GM15510 (cell line): ENCODE results near the gene SIDT2.

Experiments
- POLR2A ChIP-seq: IDR thresholded peaks from 3 replicates; pipeline ENCODE4 v1.6.1; 2011; ENCODE audit warnings: borderline replicate concordance; ENCODE audit not compliant: insufficient read length; ENCODE audit errors: extremely low read depth

SIDT2 gene

GRCh38 chr11:117205211-117205818 lies 26.8 kb downstream of the SIDT2 start:
- TF ChIP-seq POLR2A: no peak

GRCh38 chr11:117210620-117211019 lies 32.1 kb downstream of the SIDT2 start:
- no peak for TF ChIP-seq POLR2A

DNA sequence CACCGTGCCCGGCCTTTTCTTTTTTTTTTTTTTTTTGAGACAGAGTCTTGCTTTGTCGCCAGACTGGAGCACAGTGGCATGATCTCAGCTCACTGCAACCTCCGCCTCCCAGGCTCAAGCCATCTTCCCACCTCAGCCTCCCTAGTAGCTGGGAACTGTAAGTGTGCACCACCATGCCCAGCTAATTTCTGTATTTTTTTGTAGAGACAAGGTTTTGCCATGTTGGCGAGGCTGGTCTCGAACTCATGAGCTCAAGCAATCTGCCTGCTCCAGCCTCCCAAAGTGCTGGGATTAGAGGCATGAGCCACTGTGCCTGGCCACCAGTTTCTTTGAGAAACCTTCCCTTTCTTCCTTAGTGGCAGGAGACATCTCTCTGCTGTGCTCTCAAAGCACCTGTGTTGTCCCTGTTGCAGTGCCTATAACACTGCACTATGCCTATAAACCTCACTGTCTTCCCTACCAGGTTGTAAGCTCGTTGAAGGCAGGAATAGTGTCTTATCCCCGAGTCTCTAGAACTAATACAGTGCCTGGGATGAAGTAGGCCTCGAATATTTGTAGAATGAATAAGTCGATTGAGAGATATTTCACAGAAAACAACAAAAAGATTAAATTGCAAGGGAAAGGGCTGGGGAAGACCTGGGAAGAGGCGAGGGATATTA lies 34.3 kb downstream of the SIDT2 start:
- TF ChIP-seq POLR2A: no peak

DNA sequence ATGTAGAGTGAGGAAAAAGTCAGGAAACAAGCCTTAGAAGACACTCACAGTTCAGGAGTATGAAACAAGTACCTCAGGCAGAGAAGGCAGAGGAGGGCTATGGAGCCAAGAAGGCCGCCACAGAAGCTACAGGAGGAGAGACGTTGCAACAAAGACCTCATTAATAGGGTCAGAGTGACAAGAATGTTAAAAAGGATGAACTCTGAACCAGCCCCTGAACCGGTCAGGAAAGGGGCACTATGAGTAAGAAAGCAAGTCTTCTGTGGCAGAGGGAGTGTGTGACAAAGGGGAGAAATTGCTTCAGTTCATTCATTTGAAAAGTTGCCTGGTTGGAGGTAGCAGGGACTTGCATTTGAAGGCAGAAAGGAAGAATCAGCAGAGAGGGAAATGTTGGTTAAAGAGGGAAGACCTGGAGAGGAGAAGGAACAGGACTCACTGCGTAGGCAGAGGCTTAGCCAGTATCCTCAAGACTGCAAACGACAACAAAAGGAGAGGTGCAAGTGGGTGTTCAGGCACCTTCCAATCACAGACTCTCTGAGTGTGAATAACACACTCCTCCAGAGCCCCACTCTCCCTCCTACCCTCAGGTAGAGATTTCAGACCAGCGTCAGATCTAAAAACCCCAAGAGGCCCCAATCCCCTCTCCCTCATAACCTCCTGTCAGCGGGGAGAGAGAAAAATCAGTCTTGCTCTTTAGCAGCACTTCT lies 36.0 kb downstream of the SIDT2 start:
- no peak for TF ChIP-seq POLR2A

DNA sequence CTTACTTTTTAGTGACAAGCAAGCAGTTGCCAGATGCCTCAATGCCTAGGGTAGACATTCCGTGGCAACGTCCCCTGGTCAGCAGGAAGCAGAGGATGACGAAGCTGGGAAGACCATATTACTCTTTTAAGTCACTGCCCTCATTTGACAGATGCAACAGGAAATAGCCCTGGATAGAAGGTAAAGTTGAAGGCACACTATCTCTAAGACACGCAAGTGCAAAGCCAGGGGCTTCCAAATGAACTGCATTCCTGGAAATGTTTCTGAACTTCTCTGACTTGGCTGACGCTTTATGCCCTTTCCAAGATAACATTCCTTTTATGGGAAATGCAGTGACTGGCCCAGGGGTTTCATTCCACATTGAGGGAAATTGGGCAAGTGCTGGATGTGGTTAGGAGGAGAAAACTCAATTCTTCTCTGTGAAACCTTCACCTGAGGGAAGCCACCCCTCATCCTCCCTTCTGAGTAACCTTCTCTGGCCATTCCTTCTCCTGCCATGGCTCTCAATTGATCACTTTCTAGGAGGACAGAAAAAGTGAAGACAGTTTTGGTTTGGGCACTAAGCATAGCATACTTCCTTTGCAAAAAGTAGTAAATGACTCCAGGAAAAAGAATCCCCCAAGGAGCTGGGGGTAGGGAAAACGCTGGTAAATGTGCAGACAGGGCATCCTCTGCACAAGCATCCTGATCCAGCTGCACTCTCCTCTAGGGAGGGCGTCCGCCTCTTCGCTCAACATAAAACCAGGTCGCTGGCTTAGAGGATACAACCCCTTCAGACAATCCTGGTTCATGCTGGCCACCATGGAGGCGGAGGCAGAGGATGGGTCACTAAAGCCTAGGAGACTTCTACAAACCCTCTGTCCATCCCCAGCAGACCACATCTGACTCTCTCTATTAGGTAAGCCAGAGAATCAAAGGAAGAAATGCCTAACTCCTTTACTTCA lies 38.9 kb downstream of the SIDT2 start:
- TF ChIP-seq POLR2A: no peak

DNA sequence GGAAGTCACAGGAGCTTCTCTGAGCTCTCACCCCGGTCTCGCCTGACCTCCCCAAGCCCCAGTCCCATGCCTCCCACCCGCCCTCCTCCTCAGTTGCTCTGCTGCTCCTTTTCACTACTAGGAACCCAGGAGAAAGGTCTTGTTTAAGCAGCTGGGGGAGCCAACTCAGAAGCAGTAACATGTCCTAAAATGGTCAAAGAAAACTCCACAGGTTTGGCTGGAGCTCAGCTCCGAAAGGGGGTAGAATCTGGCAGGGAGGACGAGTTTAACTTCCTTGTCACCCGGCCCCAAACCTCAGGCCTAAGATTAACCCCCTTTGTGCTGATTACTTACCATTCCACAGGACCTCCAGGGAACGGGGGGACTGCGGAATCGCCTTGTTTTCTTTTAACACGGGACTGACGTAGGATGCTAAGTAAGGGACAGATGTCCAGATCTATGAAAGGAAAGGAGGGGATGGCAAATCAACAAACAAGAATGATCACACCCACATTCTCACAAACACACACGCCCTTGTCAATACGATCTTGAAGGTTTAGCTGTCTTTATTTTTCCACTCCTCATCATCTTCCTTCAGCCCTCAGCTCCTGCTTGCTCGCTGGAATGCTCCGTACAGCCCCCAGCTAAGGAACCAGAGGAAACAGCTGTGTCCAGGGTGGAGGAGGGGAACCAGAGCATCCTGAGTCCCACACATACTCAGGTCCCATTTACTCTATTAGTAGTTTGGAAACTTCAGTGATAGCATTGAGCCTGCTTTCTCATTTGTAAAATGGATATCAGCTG lies 39.8 kb downstream of the SIDT2 start:
- TF ChIP-seq POLR2A: no peak

DNA sequence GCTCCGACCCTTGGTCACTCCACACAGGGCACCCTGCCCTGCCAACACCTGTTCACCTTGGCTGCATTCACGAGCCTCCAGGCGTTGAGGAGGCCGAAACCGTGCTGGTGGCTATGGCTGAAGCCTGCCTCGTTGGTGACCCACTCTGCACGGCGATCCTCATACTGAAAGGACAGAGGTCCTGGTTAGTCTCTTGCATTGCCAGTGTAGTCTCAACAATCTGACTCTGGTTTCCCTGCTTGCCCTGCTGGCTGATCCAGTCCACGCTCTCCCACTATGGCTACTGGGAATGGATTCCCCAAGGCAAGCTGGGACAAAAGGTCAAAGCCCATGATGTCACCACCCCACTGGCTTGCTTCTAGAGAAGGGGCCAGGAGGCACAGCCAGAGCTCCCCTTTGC lies 40.5 kb downstream of the SIDT2 start:
- TF ChIP-seq POLR2A: no peak

GRCh38 chr11:117219455-117219854 lies 40.9 kb downstream of the SIDT2 start:
- no peak for TF ChIP-seq POLR2A

DNA sequence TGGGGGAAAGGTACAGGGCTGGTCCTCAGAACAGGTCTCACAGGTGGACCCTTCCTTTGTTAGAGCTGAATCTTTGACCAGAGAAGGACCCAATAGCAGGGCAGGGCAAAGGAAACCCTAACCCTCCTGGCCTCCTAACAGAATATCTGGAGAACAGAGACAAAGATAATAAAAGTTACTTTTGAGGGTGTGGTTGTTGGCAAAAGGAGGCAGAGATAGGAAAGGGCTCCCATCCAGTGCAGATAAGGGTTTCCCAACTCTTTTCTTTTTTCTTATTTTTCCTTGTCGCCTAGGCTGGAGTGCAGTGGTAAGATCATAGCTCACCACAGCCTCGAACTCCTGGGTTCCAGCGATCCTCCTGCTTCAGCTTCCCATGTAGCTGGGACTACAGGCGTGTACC lies 41.5 kb downstream of the SIDT2 start:
- TF ChIP-seq POLR2A: no peak

DNA sequence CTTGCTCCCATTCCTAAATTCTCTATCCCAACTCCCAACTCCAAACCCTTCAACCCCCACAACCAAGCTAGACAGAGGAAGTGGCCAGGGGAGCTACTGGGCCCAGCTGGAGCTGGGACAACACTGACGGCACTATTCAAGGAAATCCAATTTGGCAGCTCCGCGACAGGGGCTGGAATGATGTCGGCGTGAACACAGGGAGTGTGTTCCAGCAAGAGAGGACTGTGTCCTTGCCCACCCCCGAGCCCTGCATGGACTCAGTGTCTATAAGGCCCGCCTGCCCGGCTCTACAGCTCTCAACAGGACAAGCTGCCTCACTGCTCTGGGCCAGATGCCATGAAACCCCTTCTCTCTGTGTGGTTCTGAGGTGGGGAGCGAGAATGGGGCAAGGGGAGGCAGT lies 42.0 kb downstream of the SIDT2 start:
- TF ChIP-seq POLR2A: no peak

DNA sequence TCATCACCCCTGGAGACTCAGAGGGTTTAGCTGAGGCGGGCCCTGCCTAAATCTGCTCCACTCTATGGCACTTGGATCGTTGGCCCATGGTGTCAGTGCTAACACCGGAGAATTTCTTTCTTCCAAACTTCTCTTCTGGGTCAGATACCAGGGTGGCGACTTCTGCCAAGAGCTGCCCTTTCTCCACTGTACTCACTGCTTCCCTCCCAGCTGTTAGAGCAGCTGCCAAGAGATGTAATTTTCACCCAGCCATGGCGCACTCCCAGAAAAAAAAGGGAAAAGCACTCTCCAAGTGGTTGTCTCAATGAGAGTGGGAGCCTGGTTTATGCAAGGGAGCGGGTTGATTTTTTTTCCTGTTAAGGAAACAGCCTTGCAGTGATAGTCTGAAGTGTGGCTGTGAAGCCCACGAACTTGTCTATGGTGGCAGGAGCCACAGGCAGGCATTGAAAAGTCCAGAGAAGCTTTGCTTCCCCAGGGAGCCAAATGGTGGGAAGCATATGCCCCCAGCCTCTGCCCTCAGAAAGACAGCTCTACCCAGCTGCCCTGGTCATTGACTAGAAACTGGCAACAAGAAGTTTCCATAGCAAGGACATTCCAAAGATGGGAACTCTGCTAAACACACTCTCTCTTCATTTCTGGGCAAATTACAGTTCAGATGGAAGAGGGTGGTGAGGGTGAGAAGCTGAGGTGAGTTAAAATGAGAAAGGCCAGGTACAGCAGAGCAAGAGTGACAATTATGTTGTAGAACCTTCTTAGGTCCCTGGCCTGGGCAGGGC lies 42.6 kb downstream of the SIDT2 start:
- no peak for TF ChIP-seq POLR2A

GRCh38 chr11:117221775-117222517 lies 43.4 kb downstream of the SIDT2 start:
- TF ChIP-seq POLR2A: no peak
